Measurements from ENCODE around the gene KCNN4.

KCNN4 gene

GRCh38 chr19:43719918-43720317 is 60.9 kb downstream of the KCNN4 start:
- no peak for DNase-seq (ENCODE audit: low read depth in 1 of 2, low spot score in 1 of 2)

DNA sequence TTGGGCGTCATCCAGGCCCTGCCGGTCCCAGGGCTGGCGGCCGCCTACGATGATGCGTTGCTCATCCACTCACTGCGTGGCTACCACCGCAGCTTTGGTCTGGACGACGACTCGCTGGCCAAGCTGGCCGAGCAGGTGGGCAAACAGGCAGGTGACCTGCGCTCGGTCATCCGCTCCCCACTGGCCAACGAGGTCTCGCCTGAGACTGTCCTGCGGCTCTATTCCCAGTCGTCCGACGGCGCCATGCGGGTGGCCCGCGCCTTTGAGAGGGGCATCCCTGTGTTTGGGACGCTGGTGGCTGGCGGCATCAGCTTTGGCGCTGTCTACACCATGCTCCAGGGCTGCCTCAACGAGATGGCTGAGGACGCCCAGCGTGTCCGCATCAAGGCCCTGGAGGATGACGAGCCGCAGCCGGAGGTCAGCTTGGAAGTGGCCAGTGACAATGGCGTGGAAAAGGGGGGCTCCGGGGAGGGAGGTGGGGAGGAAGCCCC is 61.4 kb downstream of the KCNN4 start:
- DNase-seq (ENCODE audit: low read depth in 1 of 2, low spot score in 1 of 2), result no peak

GRCh38 chr19:43718627-43719377 is 62.0 kb downstream of the KCNN4 start:
- DNase-seq (ENCODE audit: low read depth in 1 of 2, low spot score in 1 of 2), result no peak
